Chondrocyte (in vitro differentiated cells): ENCODE results near the gene STAT4. TPM values are rescaled to one million over a fixed set of nuclear protein-coding genes. Genes with fewer than 3 reads are reported as not detected.

Experiments used
- DNase-seq: peaks from one replicate; pipeline ENCODE4 v3.0.0; 2021; ENCODE audit warnings: mixed read lengths, low spot score
- H3K27ac Mint-ChIP-seq: one replicate; pipeline ENCODE4 v1.8.0; 2021; ENCODE audit warnings: mild to moderate bottlenecking, moderate library complexity, mixed read lengths; ENCODE audit not compliant: unreplicated experiment
- H3K27me3 Mint-ChIP-seq: 2 replicates; pipeline ENCODE4 v1.8.0; 2021; ENCODE audit warnings: low read depth, mixed read lengths
- H3K36me3 Mint-ChIP-seq: 2 replicates; pipeline ENCODE4 v1.8.0; 2021; ENCODE audit warnings: low read depth, mixed read lengths
- H3K4me1 Mint-ChIP-seq: 2 replicates; pipeline ENCODE4 v1.8.0; 2021; ENCODE audit warnings: low read depth, mild to moderate bottlenecking, mixed read lengths
- H3K4me3 Mint-ChIP-seq: one replicate; pipeline ENCODE4 v1.8.0; 2021; ENCODE audit warnings: mild to moderate bottlenecking, moderate library complexity, mixed read lengths; ENCODE audit not compliant: unreplicated experiment
- H3K9me3 Mint-ChIP-seq: 2 replicates; pipeline ENCODE4 v1.8.0; 2021; ENCODE audit warnings: low read depth, mixed read lengths
- long read RNA-seq: library from polyadenylated mRNA; stranded (forward); transcript quantifications from one replicate; pipeline ENCODE4 v2.0.0, GENCODE V29; 2021
- total RNA-seq: library from RNA; stranded (reverse); gene quantifications from 3 replicates; pipeline ENCODE4 v1.2.1, GENCODE V29; 2021
- TF ChIP-seq, protein P1 (sequence below): fragments of 200-600 bp; sonication (generic); IDR thresholded peaks from 2 replicates; pipeline ENCODE4 v1.5.0; 2021; ENCODE audit warnings: antibody characterized with exemption, mild to moderate bottlenecking, moderate library complexity

STAT4 gene, protein sequence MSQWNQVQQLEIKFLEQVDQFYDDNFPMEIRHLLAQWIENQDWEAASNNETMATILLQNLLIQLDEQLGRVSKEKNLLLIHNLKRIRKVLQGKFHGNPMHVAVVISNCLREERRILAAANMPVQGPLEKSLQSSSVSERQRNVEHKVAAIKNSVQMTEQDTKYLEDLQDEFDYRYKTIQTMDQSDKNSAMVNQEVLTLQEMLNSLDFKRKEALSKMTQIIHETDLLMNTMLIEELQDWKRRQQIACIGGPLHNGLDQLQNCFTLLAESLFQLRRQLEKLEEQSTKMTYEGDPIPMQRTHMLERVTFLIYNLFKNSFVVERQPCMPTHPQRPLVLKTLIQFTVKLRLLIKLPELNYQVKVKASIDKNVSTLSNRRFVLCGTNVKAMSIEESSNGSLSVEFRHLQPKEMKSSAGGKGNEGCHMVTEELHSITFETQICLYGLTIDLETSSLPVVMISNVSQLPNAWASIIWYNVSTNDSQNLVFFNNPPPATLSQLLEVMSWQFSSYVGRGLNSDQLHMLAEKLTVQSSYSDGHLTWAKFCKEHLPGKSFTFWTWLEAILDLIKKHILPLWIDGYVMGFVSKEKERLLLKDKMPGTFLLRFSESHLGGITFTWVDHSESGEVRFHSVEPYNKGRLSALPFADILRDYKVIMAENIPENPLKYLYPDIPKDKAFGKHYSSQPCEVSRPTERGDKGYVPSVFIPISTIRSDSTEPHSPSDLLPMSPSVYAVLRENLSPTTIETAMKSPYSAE
- 1.3 to 12.4 TPM (median 11.5 TPM) in 3 replicates for total RNA-seq
- long read RNA-seq, partial matches to known transcripts = 0 of 4 reads
- long read RNA-seq, other reads (novel, unspliced or antisense) = 4 of 4 reads

DNA sequence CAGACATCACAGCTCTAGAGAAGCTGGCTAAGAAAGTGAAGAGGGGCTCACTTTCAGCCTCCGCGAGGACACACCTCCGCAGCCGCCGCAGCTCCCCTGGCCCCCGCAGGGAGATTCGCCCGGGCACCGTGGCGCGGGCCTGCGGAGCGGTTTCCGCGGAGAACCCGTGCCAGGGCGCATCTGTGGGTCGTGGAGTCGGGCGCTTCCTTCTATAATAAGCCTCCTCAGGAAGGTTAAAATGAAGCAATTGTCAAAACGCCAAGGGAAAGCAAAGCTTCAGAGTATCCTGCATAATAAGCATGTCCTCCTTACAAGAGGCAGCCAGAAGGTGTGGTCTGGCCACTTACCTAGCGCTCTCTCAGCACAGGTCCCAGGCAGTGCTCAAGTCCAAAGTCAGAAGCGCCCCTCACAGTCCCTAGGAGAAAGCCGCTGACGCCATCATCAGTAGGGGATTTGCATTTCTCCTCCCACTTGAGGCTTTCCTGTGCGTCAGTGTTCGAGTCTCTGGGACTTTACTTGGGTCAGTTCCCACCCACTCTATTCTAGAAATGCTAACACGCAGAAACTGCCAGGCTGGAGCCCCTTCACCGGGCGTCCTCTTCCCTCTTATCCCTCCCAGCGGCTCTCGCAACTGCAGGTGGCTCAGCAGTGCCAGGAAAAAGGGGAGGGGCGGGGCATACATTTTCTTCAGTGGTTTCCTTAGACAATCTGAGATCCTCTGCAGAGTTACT is at the start of gene STAT4:
TSS of gene STAT4 (minus strand) at position 395 of the 731 bp plus-strand sequence. CDS start 2,791 bp downstream, outside the sequence.
- peaks cover 7% of the 10 kb centered on the region for H3K36me3 Mint-ChIP-seq
- TF ChIP-seq, protein P1, sequence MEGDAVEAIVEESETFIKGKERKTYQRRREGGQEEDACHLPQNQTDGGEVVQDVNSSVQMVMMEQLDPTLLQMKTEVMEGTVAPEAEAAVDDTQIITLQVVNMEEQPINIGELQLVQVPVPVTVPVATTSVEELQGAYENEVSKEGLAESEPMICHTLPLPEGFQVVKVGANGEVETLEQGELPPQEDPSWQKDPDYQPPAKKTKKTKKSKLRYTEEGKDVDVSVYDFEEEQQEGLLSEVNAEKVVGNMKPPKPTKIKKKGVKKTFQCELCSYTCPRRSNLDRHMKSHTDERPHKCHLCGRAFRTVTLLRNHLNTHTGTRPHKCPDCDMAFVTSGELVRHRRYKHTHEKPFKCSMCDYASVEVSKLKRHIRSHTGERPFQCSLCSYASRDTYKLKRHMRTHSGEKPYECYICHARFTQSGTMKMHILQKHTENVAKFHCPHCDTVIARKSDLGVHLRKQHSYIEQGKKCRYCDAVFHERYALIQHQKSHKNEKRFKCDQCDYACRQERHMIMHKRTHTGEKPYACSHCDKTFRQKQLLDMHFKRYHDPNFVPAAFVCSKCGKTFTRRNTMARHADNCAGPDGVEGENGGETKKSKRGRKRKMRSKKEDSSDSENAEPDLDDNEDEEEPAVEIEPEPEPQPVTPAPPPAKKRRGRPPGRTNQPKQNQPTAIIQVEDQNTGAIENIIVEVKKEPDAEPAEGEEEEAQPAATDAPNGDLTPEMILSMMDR = no peak
- no peaks in the 10 kb centered on the region for H3K9me3 Mint-ChIP-seq
- peak within 1 kb of the TSS; percentile 80 for H3K4me3 Mint-ChIP-seq
- DNase-seq = no peak
- peaks cover 45% of the 10 kb centered on the region for H3K4me1 Mint-ChIP-seq
- H3K27me3 Mint-ChIP-seq = no peaks in the 10 kb centered on the region
- H3K27ac Mint-ChIP-seq = peak within 1 kb of the TSS; percentile 51

DNA sequence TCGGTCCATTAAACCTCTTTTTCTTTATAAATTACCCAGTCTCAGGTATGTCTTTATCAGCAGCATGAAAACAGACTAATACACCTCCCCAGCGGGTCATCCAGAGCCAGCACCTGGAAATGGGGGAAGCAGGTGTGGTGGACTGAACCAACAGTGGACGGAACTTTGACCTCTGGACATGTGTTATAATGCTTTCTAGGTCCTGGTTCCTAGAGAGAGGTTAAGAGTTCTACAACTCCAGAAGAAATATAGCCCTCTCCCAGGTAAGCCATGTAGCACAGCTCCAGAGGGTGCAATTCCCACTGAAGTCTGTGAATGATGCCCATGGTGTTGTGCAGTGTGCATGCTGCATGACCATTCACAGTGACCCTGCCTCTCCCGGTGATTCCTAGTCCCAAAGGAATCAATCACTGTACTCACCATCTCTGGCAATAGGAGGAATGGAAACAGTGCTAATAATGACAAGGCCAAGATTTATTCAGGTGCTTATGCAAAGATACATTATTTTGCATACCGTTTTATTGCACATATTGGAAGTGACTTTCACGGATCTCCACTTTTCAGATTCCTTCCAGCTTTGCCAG is 49.2 kb upstream of the STAT4 start:
- peaks cover 21% of the 10 kb centered on the region for H3K4me1 Mint-ChIP-seq
- H3K9me3 Mint-ChIP-seq = peaks cover 8% of the 10 kb centered on the region
- H3K27me3 Mint-ChIP-seq = no peaks in the 10 kb centered on the region
- H3K4me3 Mint-ChIP-seq = no peak overlapping the region
- DNase-seq = no peak
- no peak overlapping the region for H3K27ac Mint-ChIP-seq
- H3K36me3 Mint-ChIP-seq = no peaks in the 10 kb centered on the region
- TF ChIP-seq, protein P1 = no peak

DNA sequence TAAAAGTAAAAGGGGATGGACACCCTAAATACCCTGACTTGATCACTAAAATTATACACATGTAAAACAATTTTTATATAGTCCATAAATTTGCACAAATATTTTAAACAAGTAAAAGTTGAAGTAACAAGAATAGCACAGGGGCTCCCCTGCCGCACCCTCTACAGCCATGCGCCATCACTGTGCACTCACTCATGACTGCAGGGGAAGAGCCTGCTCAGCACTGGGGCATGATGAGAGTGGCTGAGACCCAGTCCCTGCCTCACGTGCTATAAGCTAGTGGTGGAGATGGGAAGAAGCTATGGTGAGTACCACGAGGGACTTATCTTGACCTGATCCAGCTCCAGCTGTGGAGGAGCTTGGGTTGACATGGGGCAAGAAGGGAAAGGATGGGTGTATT is 47.5 kb upstream of the STAT4 start:
- no peaks in the 10 kb centered on the region for H3K36me3 Mint-ChIP-seq
- TF ChIP-seq, protein P1 = no peak
- no peaks in the 10 kb centered on the region for H3K27me3 Mint-ChIP-seq
- peaks cover 26% of the 10 kb centered on the region for H3K4me1 Mint-ChIP-seq
- no peak overlapping the region for H3K27ac Mint-ChIP-seq
- H3K9me3 Mint-ChIP-seq = peaks cover 8% of the 10 kb centered on the region
- H3K4me3 Mint-ChIP-seq = no peak overlapping the region
- no peak for DNase-seq

DNA sequence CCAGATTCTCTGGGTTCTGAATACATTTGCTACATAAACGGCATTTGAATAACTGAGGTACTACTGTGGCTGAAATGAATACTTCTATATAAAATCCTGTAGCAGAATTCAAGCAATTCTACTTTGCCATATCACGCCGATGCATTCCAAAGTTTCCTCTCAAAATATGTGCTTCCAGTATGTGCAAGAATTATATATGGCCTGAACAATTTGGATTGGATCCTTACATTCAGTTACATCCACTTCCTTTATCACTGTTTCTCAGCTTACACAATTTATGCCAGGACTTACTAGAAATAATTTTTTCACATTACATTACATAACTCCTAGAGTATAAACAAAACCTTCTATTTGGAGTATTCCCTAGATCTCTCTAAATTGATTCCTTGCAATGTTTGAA is 46.3 kb upstream of the STAT4 start:
- H3K27me3 Mint-ChIP-seq = no peaks in the 10 kb centered on the region
- no peak overlapping the region for H3K4me3 Mint-ChIP-seq
- H3K9me3 Mint-ChIP-seq = peaks cover 8% of the 10 kb centered on the region
- no peak overlapping the region for H3K27ac Mint-ChIP-seq
- H3K36me3 Mint-ChIP-seq = no peaks in the 10 kb centered on the region
- DNase-seq = no peak
- TF ChIP-seq, protein P1 = no peak
- H3K4me1 Mint-ChIP-seq = peaks cover 14% of the 10 kb centered on the region
